Fibroblast of lung (primary cell): ENCODE measurements around the gene HMGN4. TPM values are rescaled to one million over a fixed set of nuclear protein-coding genes. Genes with fewer than 3 reads are reported as not detected.
A peak's percentile ranks its signal among the peaks of the same experiment; 100 is the strongest.

Experiments
- DNase-seq, 2 donors: peaks; one replicate each; pipeline versions ENCODE4 v3.0.0 to v3.0.0-alpha.2; 2010; ENCODE audit warnings: low read depth in 2 of 2
- H2AFZ ChIP-seq: 2 replicates; pipeline ENCODE4 v1.5.1; 2012; ENCODE audit warnings: low read length, control low read depth, inconsistent platforms
- H3K27ac ChIP-seq: 2 replicates; pipeline ENCODE4 v1.5.1; 2011; ENCODE audit warnings: low read length, control low read depth; ENCODE audit not compliant: insufficient read depth
- H3K27me3 ChIP-seq: 2 replicates; pipeline ENCODE4 v1.5.1; 2011; ENCODE audit warnings: mild to moderate bottlenecking, low read length; ENCODE audit not compliant: control insufficient read depth, insufficient read depth
- H3K36me3 ChIP-seq: 2 replicates; pipeline ENCODE4 v1.5.1; 2011; ENCODE audit warnings: low read length; ENCODE audit not compliant: control insufficient read depth, insufficient read depth
- H3K4me1 ChIP-seq: 2 replicates; pipeline ENCODE4 v1.5.1; 2011; ENCODE audit warnings: low read length; ENCODE audit not compliant: control insufficient read depth, insufficient read depth; ENCODE audit errors: extremely low read depth
- H3K4me2 ChIP-seq: 2 replicates; pipeline ENCODE4 v1.5.1; 2011; ENCODE audit warnings: low read length, control low read depth; ENCODE audit not compliant: insufficient read depth; ENCODE audit errors: extremely low read depth
- H3K4me3 ChIP-seq, 4 experiments: fragments of 200-600 bp in 1 of 4; sonication (generic) in 1 of 4; replicated peaks in 1 of 4; 2 replicates each; pipeline ENCODE4 v1.5.1; 2011 to 2016; ENCODE audit warnings: low read length in 4 of 4, low read depth in 3 of 4, mild to moderate bottlenecking in 3 of 4, control low read depth in 2 of 4, inconsistent platforms in 1 of 4, mixed read lengths in 1 of 4; ENCODE audit not compliant: insufficient read depth in 1 of 4; ENCODE audit errors: control extremely low read depth in 1 of 4
- H3K79me2 ChIP-seq: 2 replicates; pipeline ENCODE4 v1.5.1; 2012; ENCODE audit warnings: mild to moderate bottlenecking, low read length, inconsistent platforms; ENCODE audit not compliant: control insufficient read depth, insufficient read depth
- H3K9ac ChIP-seq: 2 replicates; pipeline ENCODE4 v1.5.1; 2011; ENCODE audit warnings: mild to moderate bottlenecking, low read length, control low read depth; ENCODE audit not compliant: insufficient read depth
- H3K9me3 ChIP-seq: 2 replicates; pipeline ENCODE4 v1.5.1; 2012; ENCODE audit warnings: low read depth, low read length; ENCODE audit not compliant: control insufficient read depth, insufficient read depth
- H4K20me1 ChIP-seq: 2 replicates; pipeline ENCODE4 v1.5.1; 2011; ENCODE audit warnings: low read length; ENCODE audit not compliant: control insufficient read depth, insufficient read depth; ENCODE audit errors: extremely low read depth
- EZH2 ChIP-seq: IDR thresholded peaks from 2 replicates; pipeline ENCODE4 v1.5.1; 2012; ENCODE audit warnings: low read length, control low read depth, mild to moderate bottlenecking; ENCODE audit errors: missing control alignments
- polyA plus RNA-seq, 2 donors: library from polyadenylated mRNA; depleted of rRNA in 1 of 2; stranded (reverse) in 1 of 2; unstranded in 1 of 2; fragments of >200 nt; gene quantifications; 2 replicates each; pipeline ENCODE4 v1.2.1, GENCODE V29; 2011 to 2012; ENCODE audit warnings: missing spikeins in 1 of 2
- total RNA-seq: library from RNA; depleted of rRNA; stranded (reverse); fragments of >200 nt; gene quantifications from 2 replicates; pipeline ENCODE4 v1.2.1, GENCODE V29; 2014
- TF ChIP-seq, protein P1 (sequence below), 2 donors: IDR thresholded peaks in 1 of 2; conservative IDR thresholded peaks in 1 of 2; 1 replicate in 1 of 2; 2 replicates in 1 of 2; pipeline ENCODE4 v1.5.1; 2011 to 2012; ENCODE audit warnings: low read length in 2 of 2, control low read depth in 1 of 2, inconsistent platforms in 1 of 2, low read depth in 1 of 2, mild to moderate bottlenecking in 1 of 2

Gene HMGN4
- total and polyA plus RNA-seq, 2 donors (not counting 1 experiment from before 2014, with no cell fraction given), result 74.9 to 111 TPM

GRCh38 chr6:26538572-26538902, 371 bp downstream of the HMGN4 start:
- Histone ChIP-seq H3K9ac (peak overlapping the region; percentile 83), H3K4me3 (peak overlapping the region; percentile 78 to 91 (median 90)), H3K9me3 (no peaks in the 10 kb centered on the region), H3K4me2 (peak overlapping the region; percentile 82), H3K27ac (peak overlapping the region; percentile 77), H3K4me1 (peaks cover 7% of the 10 kb centered on the region), H4K20me1 (no peaks in the 10 kb centered on the region), H3K27me3 (no peaks in the 10 kb centered on the region), H3K36me3 (no peaks in the 10 kb centered on the region), H2AFZ (peak overlapping the region; percentile 47), H3K79me2 (peaks cover 35% of the 10 kb centered on the region)
- no peak for DNase-seq
- TF ChIP-seq, protein P1, sequence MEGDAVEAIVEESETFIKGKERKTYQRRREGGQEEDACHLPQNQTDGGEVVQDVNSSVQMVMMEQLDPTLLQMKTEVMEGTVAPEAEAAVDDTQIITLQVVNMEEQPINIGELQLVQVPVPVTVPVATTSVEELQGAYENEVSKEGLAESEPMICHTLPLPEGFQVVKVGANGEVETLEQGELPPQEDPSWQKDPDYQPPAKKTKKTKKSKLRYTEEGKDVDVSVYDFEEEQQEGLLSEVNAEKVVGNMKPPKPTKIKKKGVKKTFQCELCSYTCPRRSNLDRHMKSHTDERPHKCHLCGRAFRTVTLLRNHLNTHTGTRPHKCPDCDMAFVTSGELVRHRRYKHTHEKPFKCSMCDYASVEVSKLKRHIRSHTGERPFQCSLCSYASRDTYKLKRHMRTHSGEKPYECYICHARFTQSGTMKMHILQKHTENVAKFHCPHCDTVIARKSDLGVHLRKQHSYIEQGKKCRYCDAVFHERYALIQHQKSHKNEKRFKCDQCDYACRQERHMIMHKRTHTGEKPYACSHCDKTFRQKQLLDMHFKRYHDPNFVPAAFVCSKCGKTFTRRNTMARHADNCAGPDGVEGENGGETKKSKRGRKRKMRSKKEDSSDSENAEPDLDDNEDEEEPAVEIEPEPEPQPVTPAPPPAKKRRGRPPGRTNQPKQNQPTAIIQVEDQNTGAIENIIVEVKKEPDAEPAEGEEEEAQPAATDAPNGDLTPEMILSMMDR (conservative IDR thresholded peaks at IDR 0.05 in 1 of 2, IDR thresholded peaks at IDR 0.05 in 1 of 2; ENCODE audit: low read depth in 1 of 2, low read length in 2 of 2), result no peak
- no peak for TF ChIP-seq EZH2

DNA sequence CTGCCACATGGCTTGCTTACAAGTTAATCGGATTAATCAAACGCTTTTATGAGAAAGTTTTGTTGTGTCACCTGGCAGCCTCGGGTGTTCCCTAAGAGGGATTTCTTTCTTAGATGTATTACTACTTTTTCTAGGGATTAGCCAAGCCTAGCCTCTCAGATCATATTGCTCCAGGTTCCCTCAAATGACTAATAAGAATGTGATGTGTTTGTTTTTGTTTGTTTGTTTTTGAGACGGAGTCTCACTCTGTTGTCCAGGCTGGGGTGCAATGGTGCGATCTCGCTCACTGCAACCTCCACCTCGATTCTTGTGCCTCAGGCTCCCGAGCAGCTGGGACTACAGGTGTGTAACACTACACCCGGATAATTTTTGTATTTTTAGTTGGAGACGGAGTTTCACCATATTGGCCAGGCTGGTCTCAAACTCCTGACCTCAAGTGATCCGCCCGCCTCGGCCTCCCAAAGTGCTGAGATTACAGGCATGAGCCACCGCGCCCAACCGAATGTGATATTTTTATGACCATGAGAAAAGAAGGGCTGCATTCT, 977 bp downstream of the HMGN4 start:
- no peak for DNase-seq
- Histone ChIP-seq H3K4me2 (peak overlapping the region; percentile 82), H3K9ac (peak overlapping the region; percentile 83), H3K27me3 (no peaks in the 10 kb centered on the region), H2AFZ (peak overlapping the region; percentile 47), H4K20me1 (no peaks in the 10 kb centered on the region), H3K9me3 (no peaks in the 10 kb centered on the region), H3K79me2 (peaks cover 35% of the 10 kb centered on the region), H3K4me1 (peaks cover 5% of the 10 kb centered on the region), H3K4me3 (peak overlapping the region; percentile 78 to 91 (median 90)), H3K36me3 (no peaks in the 10 kb centered on the region), H3K27ac (peak overlapping the region; percentile 77)
- no peak for TF ChIP-seq EZH2
- TF ChIP-seq, protein P1 (conservative IDR thresholded peaks at IDR 0.05 in 1 of 2, IDR thresholded peaks at IDR 0.05 in 1 of 2; ENCODE audit: low read depth in 1 of 2, low read length in 2 of 2), result no peak

DNA sequence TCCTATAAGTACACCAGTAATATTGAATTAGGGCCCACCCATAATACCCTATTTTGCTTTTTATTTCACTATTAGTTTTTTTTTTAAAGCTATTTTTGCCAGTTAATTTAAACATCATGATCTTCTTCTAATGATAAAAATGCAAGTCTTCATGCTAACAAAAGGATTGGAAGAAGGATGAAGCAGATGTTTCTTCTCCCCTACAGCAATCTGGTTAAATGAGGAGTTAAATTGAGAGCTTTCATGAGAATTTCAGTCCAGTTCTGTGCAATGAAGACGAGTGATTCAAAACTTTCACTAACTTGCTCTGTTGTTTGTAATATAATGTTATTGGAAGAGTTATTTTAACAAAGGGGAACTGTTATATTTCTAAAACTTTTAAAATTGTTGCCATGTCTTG, 3.4 kb downstream of the HMGN4 start:
- TF ChIP-seq EZH2, result no peak
- TF ChIP-seq, protein P1 (conservative IDR thresholded peaks at IDR 0.05 in 1 of 2, IDR thresholded peaks at IDR 0.05 in 1 of 2; ENCODE audit: low read depth in 1 of 2, low read length in 2 of 2), result no peak
- Histone ChIP-seq H3K27me3 (no peaks in the 10 kb centered on the region), H3K4me1 (peaks cover 2% of the 10 kb centered on the region), H3K4me2 (no peak overlapping the region), H3K9me3 (no peaks in the 10 kb centered on the region), H4K20me1 (no peaks in the 10 kb centered on the region), H3K79me2 (peaks cover 35% of the 10 kb centered on the region), H2AFZ (no peak overlapping the region), H3K4me3 (no peak overlapping the region), H3K36me3 (peaks cover 5% of the 10 kb centered on the region), H3K27ac (no peak overlapping the region), H3K9ac (no peak overlapping the region)
- no peak for DNase-seq
